IPS-18a (cell line): ENCODE measurements around the gene CLIC5.

ENCODE experiments used
- H3K27ac ChIP-seq: one replicate; pipeline ENCODE4 v1.5.1; 2013; ENCODE audit warnings: low read length
- H3K27me3 ChIP-seq: one replicate; pipeline ENCODE4 v1.6.1; 2013; ENCODE audit warnings: mild to moderate bottlenecking, low read length; ENCODE audit not compliant: control insufficient read depth, insufficient read depth
- H3K36me3 ChIP-seq: one replicate; pipeline ENCODE4 v1.6.1; 2013; ENCODE audit warnings: low read depth, low read length; ENCODE audit not compliant: control insufficient read depth
- H3K4me1 ChIP-seq: one replicate; pipeline ENCODE4 v1.6.1; 2013; ENCODE audit warnings: low read depth, low read length; ENCODE audit not compliant: control insufficient read depth
- H3K4me3 ChIP-seq: one replicate; pipeline ENCODE4 v1.5.1; 2013; ENCODE audit warnings: low read length
- H3K9ac ChIP-seq: one replicate; pipeline ENCODE4 v1.6.1; 2013; ENCODE audit warnings: mild to moderate bottlenecking, low read length, moderate library complexity
- H3K9me3 ChIP-seq: one replicate; pipeline ENCODE4 v1.6.1; 2013; ENCODE audit warnings: low read depth, low read length; ENCODE audit not compliant: control insufficient read depth

The CLIC5 gene

DNA sequence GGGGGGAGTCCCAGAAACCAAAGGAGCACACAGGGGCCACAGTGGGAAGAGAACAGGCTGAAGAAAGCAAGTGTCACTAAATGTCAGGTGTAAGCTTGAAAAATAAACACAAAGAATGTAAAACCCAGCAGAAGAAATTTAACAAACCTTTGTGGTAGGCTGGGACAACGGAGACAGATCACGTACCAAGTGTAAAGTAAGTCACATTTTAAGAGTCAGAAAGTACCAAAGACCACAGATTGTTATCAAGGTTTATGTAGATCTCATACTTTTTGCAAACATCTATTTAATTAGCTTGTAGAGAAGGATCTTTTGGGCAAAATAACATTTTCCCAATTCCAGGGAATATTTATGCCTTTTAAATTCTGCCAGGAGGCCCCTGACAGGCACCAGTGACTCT, 1.6 kb downstream of the CLIC5 start:
- Histone ChIP-seq H3K9me3 (no peaks in the 10 kb centered on the region), H3K27ac (no peak overlapping the region), H3K4me1 (peaks cover 19% of the 10 kb centered on the region), H3K36me3 (no peaks in the 10 kb centered on the region), H3K9ac (no peak overlapping the region), H3K4me3 (peak overlapping the region; percentile 67), H3K27me3 (peaks cover 32% of the 10 kb centered on the region)

GRCh38 chr6:46013639-46014038, 2.0 kb downstream of the CLIC5 start:
- Histone ChIP-seq H3K4me3 (peak overlapping the region; percentile 67), H3K9me3 (no peaks in the 10 kb centered on the region), H3K27ac (no peak overlapping the region), H3K36me3 (no peaks in the 10 kb centered on the region), H3K4me1 (peaks cover 19% of the 10 kb centered on the region), H3K27me3 (peaks cover 32% of the 10 kb centered on the region), H3K9ac (no peak overlapping the region)

- H3K27me3 ChIP-seq = peaks cover 32% of the 10 kb centered on the region
- no peak overlapping the region for H3K27ac ChIP-seq
- no peak overlapping the region for H3K9ac ChIP-seq
- H3K4me3 ChIP-seq = no peak overlapping the region
- no peaks in the 10 kb centered on the region for H3K36me3 ChIP-seq
- peaks cover 19% of the 10 kb centered on the region for H3K4me1 ChIP-seq
- no peaks in the 10 kb centered on the region for H3K9me3 ChIP-seq
Observed at GRCh38 chr6:46012834-46013233, 2.8 kb downstream of the CLIC5 start.

DNA sequence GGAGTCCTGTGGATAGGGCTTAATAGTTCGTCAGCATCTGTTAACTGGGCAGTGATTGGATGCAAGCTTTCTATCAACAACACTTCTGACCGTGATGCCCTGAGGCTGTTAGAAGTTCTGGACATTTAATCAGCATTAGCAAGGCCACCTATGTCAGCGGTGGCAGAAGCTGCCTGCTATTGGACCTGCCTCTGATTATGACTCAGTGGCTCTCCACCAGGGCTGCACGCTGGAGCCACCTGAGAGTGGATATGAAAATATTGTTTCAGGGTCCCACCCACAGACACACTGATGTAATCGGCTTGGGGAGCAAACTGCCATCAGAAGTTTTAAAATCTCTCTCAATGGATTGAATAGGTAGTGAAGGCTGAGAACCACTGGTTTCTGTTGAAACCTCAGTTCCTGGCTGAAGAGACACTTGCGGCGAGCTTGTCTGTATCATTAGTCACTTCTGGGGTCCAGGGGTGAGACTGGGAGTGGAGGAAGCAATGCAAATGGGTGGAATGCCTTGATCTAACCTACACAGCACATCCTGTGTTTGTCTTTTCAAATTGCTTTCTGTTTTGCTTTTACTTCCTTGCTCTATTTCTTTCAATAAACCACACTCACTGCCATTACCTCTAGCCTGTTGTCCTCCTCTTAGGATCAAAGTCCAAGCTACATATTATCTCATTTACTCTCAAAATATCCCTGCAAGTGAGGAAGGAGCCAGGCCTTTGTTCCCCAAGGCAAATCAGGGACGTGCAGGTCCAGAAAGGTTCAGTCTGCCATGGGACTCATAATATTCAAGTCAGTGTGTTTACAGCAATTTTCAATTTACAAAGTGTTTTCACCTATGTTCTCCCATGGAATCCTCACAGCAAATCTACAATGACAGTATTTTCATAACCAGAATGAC, 4.2 kb downstream of the CLIC5 start:
- H3K9ac ChIP-seq = no peak overlapping the region
- H3K27ac ChIP-seq = no peak overlapping the region
- H3K9me3 ChIP-seq = no peaks in the 10 kb centered on the region
- no peak overlapping the region for H3K4me3 ChIP-seq
- peaks cover 25% of the 10 kb centered on the region for H3K27me3 ChIP-seq
- no peaks in the 10 kb centered on the region for H3K36me3 ChIP-seq
- H3K4me1 ChIP-seq = peaks cover 19% of the 10 kb centered on the region

- Histone ChIP-seq H3K9ac (no peak overlapping the region), H3K27ac (no peak overlapping the region), H3K27me3 (peaks cover 18% of the 10 kb centered on the region), H3K4me1 (peaks cover 19% of the 10 kb centered on the region), H3K36me3 (no peaks in the 10 kb centered on the region), H3K9me3 (no peaks in the 10 kb centered on the region), H3K4me3 (no peak overlapping the region)
Observed at GRCh38 chr6:46010771-46011170, 4.9 kb downstream of the CLIC5 start.

- H3K27ac ChIP-seq = no peak overlapping the region
- peaks cover 19% of the 10 kb centered on the region for H3K4me1 ChIP-seq
- no peaks in the 10 kb centered on the region for H3K36me3 ChIP-seq
- no peak overlapping the region for H3K4me3 ChIP-seq
- no peak overlapping the region for H3K9ac ChIP-seq
- H3K9me3 ChIP-seq = no peaks in the 10 kb centered on the region
- peaks cover 13% of the 10 kb centered on the region for H3K27me3 ChIP-seq
Observed at GRCh38 chr6:46010270-46010669, 5.4 kb downstream of the CLIC5 start.

GRCh38 chr6:46002264-46002663, 13.4 kb downstream of the CLIC5 start:
- Histone ChIP-seq H3K4me1 (no peaks in the 10 kb centered on the region), H3K9ac (no peak overlapping the region), H3K36me3 (no peaks in the 10 kb centered on the region), H3K9me3 (no peaks in the 10 kb centered on the region), H3K4me3 (no peak overlapping the region), H3K27ac (no peak overlapping the region), H3K27me3 (no peaks in the 10 kb centered on the region)

DNA sequence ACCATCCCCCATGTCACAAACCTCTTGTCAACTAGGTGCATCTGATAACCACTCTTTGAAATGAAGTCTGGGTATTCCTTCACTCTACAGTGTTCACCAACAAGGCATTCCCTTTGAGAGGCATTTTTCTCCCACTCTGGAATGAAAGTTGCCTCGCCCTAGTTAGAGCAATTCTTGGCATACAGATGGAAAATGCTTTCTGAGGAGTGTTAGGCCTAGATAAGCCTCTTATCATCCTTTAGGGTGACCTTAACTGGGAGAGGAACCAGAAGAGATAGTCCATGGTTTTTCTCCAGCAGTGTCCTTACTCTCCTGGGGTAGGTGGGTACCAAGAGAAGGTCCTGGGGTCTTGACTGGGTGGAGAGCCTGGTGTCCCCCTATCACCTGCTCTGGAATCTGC, 14.8 kb downstream of the CLIC5 start:
- Histone ChIP-seq H3K4me3 (no peak overlapping the region), H3K9ac (no peak overlapping the region), H3K9me3 (no peaks in the 10 kb centered on the region), H3K27ac (no peak overlapping the region), H3K36me3 (no peaks in the 10 kb centered on the region), H3K4me1 (no peaks in the 10 kb centered on the region), H3K27me3 (no peaks in the 10 kb centered on the region)

DNA sequence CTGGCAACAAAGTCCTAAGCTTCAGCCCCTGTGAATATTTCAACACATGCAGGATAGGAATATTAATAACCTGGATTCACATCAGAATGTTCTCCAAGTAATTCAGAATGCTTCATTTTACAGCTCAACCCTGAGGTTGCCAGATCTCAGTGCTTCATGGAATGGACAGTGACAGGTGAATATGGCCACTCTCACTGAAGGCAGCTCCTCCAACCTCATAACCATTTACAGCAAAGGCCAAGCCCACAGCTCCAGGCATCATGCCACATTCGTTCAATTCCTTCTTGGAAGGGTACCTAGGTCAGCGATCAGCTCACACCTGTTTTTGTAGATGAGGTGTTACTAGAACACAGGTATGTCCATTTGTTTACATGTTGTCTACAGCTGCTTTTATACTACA, 17.1 kb downstream of the CLIC5 start:
- no peak overlapping the region for H3K4me3 ChIP-seq
- no peaks in the 10 kb centered on the region for H3K4me1 ChIP-seq
- no peaks in the 10 kb centered on the region for H3K27me3 ChIP-seq
- no peaks in the 10 kb centered on the region for H3K9me3 ChIP-seq
- H3K9ac ChIP-seq = no peak overlapping the region
- H3K27ac ChIP-seq = no peak overlapping the region
- no peaks in the 10 kb centered on the region for H3K36me3 ChIP-seq

GRCh38 chr6:45997875-45998506, 17.7 kb downstream of the CLIC5 start:
- no peak overlapping the region for H3K27ac ChIP-seq
- no peaks in the 10 kb centered on the region for H3K36me3 ChIP-seq
- H3K9ac ChIP-seq = no peak overlapping the region
- H3K9me3 ChIP-seq = no peaks in the 10 kb centered on the region
- H3K4me1 ChIP-seq = no peaks in the 10 kb centered on the region
- H3K4me3 ChIP-seq = no peak overlapping the region
- no peaks in the 10 kb centered on the region for H3K27me3 ChIP-seq

DNA sequence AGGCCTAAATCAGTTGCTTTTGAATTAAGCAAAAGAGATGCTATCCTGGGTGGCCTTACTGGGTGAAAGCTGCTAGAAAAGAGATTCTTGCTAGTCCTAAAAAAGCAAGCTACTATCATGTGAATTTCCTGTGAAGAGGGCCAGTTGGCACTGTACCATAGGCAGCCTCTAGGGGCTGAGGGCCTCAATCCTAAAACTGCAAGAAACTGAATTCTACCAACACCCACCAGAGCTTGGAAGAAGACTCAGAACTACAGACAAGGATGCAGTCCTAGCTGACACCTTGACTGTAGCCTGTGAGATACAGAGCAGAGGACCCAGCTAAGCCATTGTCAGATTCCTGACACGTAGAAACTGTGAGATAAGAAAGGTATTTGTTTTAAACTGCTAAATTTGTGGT, 24.5 kb downstream of the CLIC5 start:
- H3K27ac ChIP-seq = no peak overlapping the region
- no peak overlapping the region for H3K4me3 ChIP-seq
- no peaks in the 10 kb centered on the region for H3K4me1 ChIP-seq

GRCh38 chr6:45990162-45990561, 25.5 kb downstream of the CLIC5 start:
- H3K36me3 ChIP-seq = no peaks in the 10 kb centered on the region
- no peaks in the 10 kb centered on the region for H3K27me3 ChIP-seq
- H3K27ac ChIP-seq = no peak overlapping the region
- no peak overlapping the region for H3K9ac ChIP-seq
- H3K9me3 ChIP-seq = no peaks in the 10 kb centered on the region
- H3K4me1 ChIP-seq = no peaks in the 10 kb centered on the region
- H3K4me3 ChIP-seq = no peak overlapping the region

More for the DNA sequence above, 24.5 kb downstream of the CLIC5 start:
- H3K9ac ChIP-seq = no peak overlapping the region
- H3K27me3 ChIP-seq = no peaks in the 10 kb centered on the region
- H3K9me3 ChIP-seq = no peaks in the 10 kb centered on the region
- H3K36me3 ChIP-seq = no peaks in the 10 kb centered on the region
